ENCODE results near the gene CCDC91.

Gene CCDC91

DNA sequence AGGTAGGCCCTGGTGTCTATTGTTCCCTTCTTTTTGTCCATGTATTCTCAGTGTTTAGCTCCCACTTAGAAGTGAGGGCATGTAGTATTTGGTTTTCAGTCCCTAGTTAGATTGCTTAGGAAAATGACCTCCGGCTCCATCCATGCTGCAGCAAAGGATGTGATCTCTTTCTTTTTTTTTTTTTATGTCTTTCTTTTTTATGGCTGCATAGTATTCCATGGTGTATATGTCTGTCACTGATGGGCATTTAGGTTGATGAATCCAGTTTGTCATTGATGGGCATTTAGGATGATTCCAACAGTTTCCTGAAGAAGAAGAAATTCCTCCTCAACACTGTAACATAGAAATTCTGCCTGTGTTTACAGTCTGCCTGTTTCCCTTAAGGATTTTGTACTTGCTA, 231.1 kb downstream of the CCDC91 start:
- no peak overlapping the region for H3K4me3 ChIP-seq
- H3K27ac ChIP-seq = no peak overlapping the region
- DNase-seq (ENCODE audit: low spot score) = no peak
- TF ChIP-seq CTCF (IDR thresholded peaks at IDR 0.05) = no peak

DNA sequence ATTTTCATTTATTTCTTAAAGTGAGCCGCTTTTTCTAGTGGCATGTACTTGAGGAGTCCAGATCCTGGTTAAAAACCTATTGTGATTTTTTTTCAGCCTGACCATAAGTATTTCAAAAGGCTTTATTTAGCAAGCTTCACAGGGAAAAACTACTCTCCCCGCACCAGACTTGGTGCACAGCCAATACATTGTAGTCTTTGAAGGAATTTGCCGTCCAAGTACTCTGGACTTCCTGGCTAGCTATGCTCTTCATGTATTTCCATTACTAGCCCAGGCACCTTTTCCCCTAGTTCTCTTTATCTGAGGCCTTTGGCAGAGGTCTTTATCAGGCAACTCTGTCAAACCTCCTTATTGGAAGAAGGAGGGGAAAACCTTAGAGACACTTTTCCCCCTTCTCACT, 234.7 kb downstream of the CCDC91 start:
- DNase-seq (ENCODE audit: low spot score) = no peak
- H3K27ac ChIP-seq = no peak overlapping the region
- no peak for TF ChIP-seq CTCF (IDR thresholded peaks at IDR 0.05)
- no peak overlapping the region for H3K4me3 ChIP-seq

GRCh38 chr12:28425526-28425925, 235.3 kb downstream of the CCDC91 start:
- no peak for TF ChIP-seq CTCF (IDR thresholded peaks at IDR 0.05)
- no peak for DNase-seq (ENCODE audit: low spot score)
- H3K27ac ChIP-seq = no peak overlapping the region
- no peak overlapping the region for H3K4me3 ChIP-seq

GRCh38 chr12:28427046-28427445, 236.8 kb downstream of the CCDC91 start:
- no peak overlapping the region for H3K27ac ChIP-seq
- H3K4me3 ChIP-seq = no peak overlapping the region
- DNase-seq (ENCODE audit: low spot score) = no peak
- no peak for TF ChIP-seq CTCF (IDR thresholded peaks at IDR 0.05)

- no peak for DNase-seq (ENCODE audit: low spot score)
- TF ChIP-seq CTCF (IDR thresholded peaks at IDR 0.05) = no peak
- Histone ChIP-seq H3K27ac (no peak overlapping the region), H3K4me3 (no peak overlapping the region)
Measured at GRCh38 chr12:28440081-28440608, 249.9 kb downstream of the CCDC91 start.

GRCh38 chr12:28442101-28442500, 251.8 kb downstream of the CCDC91 start:
- no peak for DNase-seq (ENCODE audit: low spot score)
- no peak for TF ChIP-seq CTCF (IDR thresholded peaks at IDR 0.05)
- Histone ChIP-seq H3K4me3 (no peak overlapping the region), H3K27ac (no peak overlapping the region)

DNA sequence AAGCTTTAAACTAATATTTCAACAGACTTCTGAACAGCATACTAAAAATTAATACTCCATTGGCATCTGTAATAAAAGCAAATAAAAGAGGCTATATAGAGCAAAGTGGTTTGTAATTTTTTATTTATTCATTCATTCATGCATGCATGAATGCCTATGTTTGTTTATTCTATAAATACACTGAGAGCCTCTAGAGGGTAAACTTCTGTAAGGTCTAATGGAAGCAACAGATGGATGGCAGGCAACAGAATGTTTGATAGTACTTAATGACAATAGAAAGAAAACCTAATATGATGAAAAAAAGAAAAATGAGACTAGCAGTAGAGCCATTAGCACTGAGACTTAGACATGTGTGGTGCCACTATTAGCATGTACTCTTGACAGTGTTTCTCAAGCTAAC, 253.1 kb downstream of the CCDC91 start:
- TF ChIP-seq CTCF (IDR thresholded peaks at IDR 0.05) = no peak

More for the DNA sequence above, 253.1 kb downstream of the CCDC91 start:
- DNase-seq (ENCODE audit: low spot score) = no peak
- no peak overlapping the region for H3K27ac ChIP-seq
- H3K4me3 ChIP-seq = no peak overlapping the region

Data from coronary artery (tissue), 2 donors.